Vagina (tissue), 2 donors: ENCODE results near the gene SBF2.

Experiments
- POLR2A ChIP-seq, 2 donors: fragments of 450-650 bp; IDR thresholded peaks; one replicate each; pipeline ENCODE4 v1.6.1; 2017; ENCODE audit warnings: antibody characterized with exemption in 2 of 2, mild to moderate bottlenecking in 2 of 2, moderate library complexity in 2 of 2
- TF ChIP-seq, protein P1 (sequence below), 3 experiments: fragments of 450-650 bp in 2 of 3; fragments of 200-600 bp in 1 of 3; sonication (generic) in 1 of 3; IDR thresholded peaks; one replicate each; pipeline ENCODE4 v1.5.1; 2017 to 2019; ENCODE audit warnings: antibody characterized with exemption in 3 of 3, mild to moderate bottlenecking in 2 of 3, moderate library complexity in 2 of 3

DNA sequence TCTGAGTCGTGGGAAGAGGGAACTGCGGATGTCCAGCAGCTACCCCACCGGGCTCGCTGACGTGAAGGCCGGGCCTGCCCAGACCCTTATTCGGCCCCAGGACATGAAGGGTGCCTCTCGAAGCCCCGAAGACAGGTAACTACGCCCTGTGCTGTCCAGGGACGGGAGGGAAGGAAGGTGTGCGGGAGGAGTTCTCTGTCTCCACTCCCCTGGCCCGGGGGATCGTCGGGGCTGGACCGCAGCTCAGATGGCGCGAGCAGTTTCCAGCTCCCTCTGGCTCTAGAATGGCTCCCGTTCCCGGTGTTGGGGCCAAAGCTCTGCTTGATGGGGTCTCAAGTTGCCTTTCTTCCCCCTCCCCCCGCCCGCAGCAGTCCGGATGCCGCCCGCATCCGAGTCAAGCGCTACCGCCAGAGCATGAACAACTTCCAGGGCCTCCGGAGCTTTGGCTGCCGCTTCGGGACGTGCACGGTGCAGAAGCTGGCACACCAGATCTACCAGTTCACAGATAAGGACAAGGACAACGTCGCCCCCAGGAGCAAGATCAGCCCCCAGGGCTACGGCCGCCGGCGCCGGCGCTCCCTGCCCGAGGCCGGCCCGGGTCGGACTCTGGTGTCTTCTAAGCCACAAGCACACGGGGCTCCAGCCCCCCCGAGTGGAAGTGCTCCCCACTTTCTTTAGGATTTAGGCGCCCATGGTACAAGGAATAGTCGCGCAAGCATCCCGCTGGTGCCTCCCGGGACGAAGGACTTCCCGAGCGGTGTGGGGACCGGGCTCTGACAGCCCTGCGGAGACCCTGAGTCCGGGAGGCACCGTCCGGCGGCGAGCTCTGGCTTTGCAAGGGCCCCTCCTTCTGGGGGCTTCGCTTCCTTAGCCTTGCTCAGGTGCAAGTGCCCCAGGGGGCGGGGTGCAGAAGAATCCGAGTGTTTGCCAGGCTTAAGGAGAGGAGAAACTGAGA, 12.2 kb upstream of the SBF2 start:
- TF ChIP-seq, protein P1, sequence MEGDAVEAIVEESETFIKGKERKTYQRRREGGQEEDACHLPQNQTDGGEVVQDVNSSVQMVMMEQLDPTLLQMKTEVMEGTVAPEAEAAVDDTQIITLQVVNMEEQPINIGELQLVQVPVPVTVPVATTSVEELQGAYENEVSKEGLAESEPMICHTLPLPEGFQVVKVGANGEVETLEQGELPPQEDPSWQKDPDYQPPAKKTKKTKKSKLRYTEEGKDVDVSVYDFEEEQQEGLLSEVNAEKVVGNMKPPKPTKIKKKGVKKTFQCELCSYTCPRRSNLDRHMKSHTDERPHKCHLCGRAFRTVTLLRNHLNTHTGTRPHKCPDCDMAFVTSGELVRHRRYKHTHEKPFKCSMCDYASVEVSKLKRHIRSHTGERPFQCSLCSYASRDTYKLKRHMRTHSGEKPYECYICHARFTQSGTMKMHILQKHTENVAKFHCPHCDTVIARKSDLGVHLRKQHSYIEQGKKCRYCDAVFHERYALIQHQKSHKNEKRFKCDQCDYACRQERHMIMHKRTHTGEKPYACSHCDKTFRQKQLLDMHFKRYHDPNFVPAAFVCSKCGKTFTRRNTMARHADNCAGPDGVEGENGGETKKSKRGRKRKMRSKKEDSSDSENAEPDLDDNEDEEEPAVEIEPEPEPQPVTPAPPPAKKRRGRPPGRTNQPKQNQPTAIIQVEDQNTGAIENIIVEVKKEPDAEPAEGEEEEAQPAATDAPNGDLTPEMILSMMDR (IDR thresholded peaks at IDR 0.05): no peak
- no peak for TF ChIP-seq POLR2A (IDR thresholded peaks at IDR 0.05)
